Measurements from ENCODE around the gene SSX3.
"Not testable (repeated sequence)": the region's sequence is repeated elsewhere in the genome, so short reads cannot be mapped to it uniquely, and the experiment has no call there.

DNA sequence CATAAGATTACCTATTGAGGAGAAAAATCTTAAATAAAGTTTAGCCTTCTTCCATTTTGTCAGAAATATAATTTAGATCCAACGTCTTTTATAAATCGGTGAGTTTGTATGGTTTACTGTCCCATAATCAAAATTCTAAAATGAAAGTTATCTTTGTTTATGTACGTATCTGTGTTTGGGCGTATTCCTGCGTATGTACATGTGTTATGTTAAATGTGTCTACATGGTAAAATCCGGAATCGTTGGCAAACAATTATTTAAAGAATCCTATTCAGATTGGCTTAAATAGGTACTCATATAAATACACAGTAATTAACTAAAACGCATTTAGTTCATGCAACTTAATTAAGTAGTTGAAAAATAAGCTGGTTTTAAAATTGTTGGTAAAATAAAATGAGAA is 13.9 kb upstream of the SSX3 start:
- TF ChIP-seq SIN3A (IDR thresholded peaks at IDR 0.05; ENCODE audit: borderline replicate concordance, low read depth, low read length); EP300 (IDR thresholded peaks at IDR 0.05; ENCODE audit: borderline replicate concordance in 1 of 2, low read depth in 1 of 2, low read length in 1 of 2); GABPA (IDR thresholded peaks at IDR 0.05; ENCODE audit: low read depth): not testable (repeated sequence)
- TF ChIP-seq, protein P1, sequence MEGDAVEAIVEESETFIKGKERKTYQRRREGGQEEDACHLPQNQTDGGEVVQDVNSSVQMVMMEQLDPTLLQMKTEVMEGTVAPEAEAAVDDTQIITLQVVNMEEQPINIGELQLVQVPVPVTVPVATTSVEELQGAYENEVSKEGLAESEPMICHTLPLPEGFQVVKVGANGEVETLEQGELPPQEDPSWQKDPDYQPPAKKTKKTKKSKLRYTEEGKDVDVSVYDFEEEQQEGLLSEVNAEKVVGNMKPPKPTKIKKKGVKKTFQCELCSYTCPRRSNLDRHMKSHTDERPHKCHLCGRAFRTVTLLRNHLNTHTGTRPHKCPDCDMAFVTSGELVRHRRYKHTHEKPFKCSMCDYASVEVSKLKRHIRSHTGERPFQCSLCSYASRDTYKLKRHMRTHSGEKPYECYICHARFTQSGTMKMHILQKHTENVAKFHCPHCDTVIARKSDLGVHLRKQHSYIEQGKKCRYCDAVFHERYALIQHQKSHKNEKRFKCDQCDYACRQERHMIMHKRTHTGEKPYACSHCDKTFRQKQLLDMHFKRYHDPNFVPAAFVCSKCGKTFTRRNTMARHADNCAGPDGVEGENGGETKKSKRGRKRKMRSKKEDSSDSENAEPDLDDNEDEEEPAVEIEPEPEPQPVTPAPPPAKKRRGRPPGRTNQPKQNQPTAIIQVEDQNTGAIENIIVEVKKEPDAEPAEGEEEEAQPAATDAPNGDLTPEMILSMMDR (IDR thresholded peaks at IDR 0.05), result not testable (repeated sequence)

Data from SK-N-SH (cell line).